Measurements from ENCODE around the gene MRPL52. TPM values are rescaled to one million over a fixed set of nuclear protein-coding genes. Genes with fewer than 3 reads are reported as not detected.
A peak's percentile ranks its signal among the peaks of the same experiment; 100 is the strongest.

Gene MRPL52
- total and polyA plus RNA-seq, 2 of the 13 experiments (the other 11 are each of a cell fraction or from before 2014, with no cell fraction given) = 118 to 329 TPM

GRCh38 chr14:22841769-22842168, 12.1 kb downstream of the MRPL52 start (continued):
- TF ChIP-seq SIN3B (IDR thresholded peaks at IDR 0.05; ENCODE audit: low read length) (no peak), ZNF446 (CRISPR knock-in tag; IDR thresholded peaks at IDR 0.05) (no peak), HIVEP1 (CRISPR knock-in tag; IDR thresholded peaks at IDR 0.05) (no peak), PCBP2 (optimal IDR thresholded peaks at IDR 0.05; ENCODE audit: low read depth, low read length, poor library complexity, severe bottlenecking) (no peak), MAFG (CRISPR knock-in tag; IDR thresholded peaks at IDR 0.05) (no peak), ZNF430 (CRISPR knock-in tag; IDR thresholded peaks at IDR 0.05) (no peak), ZNF580 (CRISPR knock-in tag; IDR thresholded peaks at IDR 0.05; ENCODE audit: borderline replicate concordance, low read depth) (no peak), ZBTB34 (CRISPR knock-in tag; IDR thresholded peaks at IDR 0.05) (no peak), TSC22D2 (CRISPR knock-in tag; IDR thresholded peaks at IDR 0.05; ENCODE audit: borderline replicate concordance) (no peak), NR2C2 (CRISPR knock-in tag; IDR thresholded peaks at IDR 0.05; ENCODE audit: borderline replicate concordance) (peak; percentile 40), NPAS2 (CRISPR knock-in tag; IDR thresholded peaks at IDR 0.05; ENCODE audit: borderline replicate concordance) (no peak), E2F5 (CRISPR knock-in tag; conservative IDR thresholded peaks at IDR 0.05) (no peak), NFRKB (IDR thresholded peaks at IDR 0.05) (no peak), SNAI1 (CRISPR knock-in tag; IDR thresholded peaks at IDR 0.05; ENCODE audit: borderline replicate concordance) (no peak), SKI (IDR thresholded peaks at IDR 0.05; ENCODE audit: partially characterized antibody) (no peak), RAD21 (CRISPR knock-in tag; IDR thresholded peaks at IDR 0.05) (no peak), HHEX (CRISPR knock-in tag; IDR thresholded peaks at IDR 0.05) (no peak), PAF1 (CRISPR knock-in tag; IDR thresholded peaks at IDR 0.05) (no peak), SOX5 (CRISPR knock-in tag; IDR thresholded peaks at IDR 0.05; ENCODE audit: borderline replicate concordance) (no peak), ZBTB44 (CRISPR knock-in tag; IDR thresholded peaks at IDR 0.05) (no peak), AFF4 (CRISPR knock-in tag; IDR thresholded peaks at IDR 0.05) (no peak), ZNF414 (CRISPR knock-in tag; IDR thresholded peaks at IDR 0.05) (no peak), REL (CRISPR knock-in tag; conservative IDR thresholded peaks at IDR 0.05) (no peak), KDM4B (CRISPR knock-in tag; IDR thresholded peaks at IDR 0.05) (no peak), HCFC1 (IDR thresholded peaks at IDR 0.05; ENCODE audit: low read depth, low read length) (no peak)

Measured in HepG2 (cell line).